Right atrium auricular region (tissue), 2 donors: ENCODE measurements around the gene KRTAP12-4. TPM values are rescaled to one million over a fixed set of nuclear protein-coding genes. Genes with fewer than 3 reads are reported as not detected.

Source experiments
- DNase-seq: peaks from one replicate; pipeline ENCODE4 v3.0.0-alpha.2; 2019; ENCODE audit warnings: low spot score
- H3K27ac ChIP-seq, 2 donors: fragments of 200-600 bp; sonication (generic); 1 replicate in 1 of 2; 2 replicates in 1 of 2; pipeline ENCODE4 v1.5.1; 2016 to 2019
- H3K27me3 ChIP-seq, 2 donors: fragments of 200-600 bp; sonication (generic); one replicate each; pipeline versions ENCODE4 v1.5.1 to v1.6.0; 2017 to 2019
- H3K36me3 ChIP-seq: fragments of 200-600 bp; sonication (generic); one replicate; pipeline ENCODE4 v1.5.1; 2016
- H3K4me1 ChIP-seq, 2 donors: fragments of 200-600 bp; sonication (generic); one replicate each; pipeline versions ENCODE4 v1.5.1 to v1.6.0; 2017 to 2019
- H3K4me3 ChIP-seq, 2 donors: fragments of 200-600 bp; sonication (generic); 1 replicate in 1 of 2; 2 replicates in 1 of 2; pipeline ENCODE4 v1.5.1; 2017 to 2019; ENCODE audit warnings: mild to moderate bottlenecking in 1 of 2, moderate library complexity in 1 of 2
- H3K9me3 ChIP-seq, 2 donors: fragments of 200-600 bp; sonication (generic); one replicate each; pipeline ENCODE4 v1.5.1; 2019
- CTCF ChIP-seq, 2 donors: fragments of 200-600 bp; sonication (generic); IDR thresholded peaks; one replicate each; pipeline ENCODE4 v1.5.1; 2019; ENCODE audit warnings: antibody characterized with exemption in 2 of 2
- total RNA-seq, 2 donors: library from RNA; depleted of rRNA; stranded (reverse); fragments of >200 nt; gene quantifications; one replicate each; pipeline ENCODE4 v1.1.0, GENCODE V29; 2016

KRTAP12-4 gene
- total RNA-seq, 2 donors from 2014 or later, result not detected

GRCh38 chr21:44618504-44618903 lies 36.0 kb downstream of the KRTAP12-4 start:
- Histone ChIP-seq H3K4me1 (no peaks in the 10 kb centered on the region), H3K27ac (no peak overlapping the region), H3K36me3 (no peaks in the 10 kb centered on the region), H3K27me3 (no peaks in the 10 kb centered on the region), H3K9me3 (peaks cover 0 to 6% of the 10 kb centered on the region in 2 donors), H3K4me3 (no peak overlapping the region)
- peak; percentile 58 for DNase-seq
- peak in 1 of 2 donors; percentile 37 for TF ChIP-seq CTCF (IDR thresholded peaks at IDR 0.05)

GRCh38 chr21:44617071-44617501 lies 37.4 kb downstream of the KRTAP12-4 start:
- DNase-seq, result peak; percentile 53
- Histone ChIP-seq H3K27me3 (no peaks in the 10 kb centered on the region), H3K4me1 (no peaks in the 10 kb centered on the region), H3K4me3 (no peak overlapping the region), H3K27ac (no peak overlapping the region), H3K9me3 (no peaks in the 10 kb centered on the region), H3K36me3 (no peaks in the 10 kb centered on the region)
- TF ChIP-seq CTCF (IDR thresholded peaks at IDR 0.05), result no peak

GRCh38 chr21:44616591-44616926 lies 37.9 kb downstream of the KRTAP12-4 start:
- peak; percentile 26 for DNase-seq
- Histone ChIP-seq H3K9me3 (no peaks in the 10 kb centered on the region), H3K36me3 (no peaks in the 10 kb centered on the region), H3K27ac (no peak overlapping the region), H3K27me3 (no peaks in the 10 kb centered on the region), H3K4me3 (no peak overlapping the region), H3K4me1 (no peaks in the 10 kb centered on the region)
- no peak for TF ChIP-seq CTCF (IDR thresholded peaks at IDR 0.05)

GRCh38 chr21:44615911-44616590 lies 38.4 kb downstream of the KRTAP12-4 start:
- no peaks in the 10 kb centered on the region for H3K27me3 ChIP-seq
- no peak overlapping the region for H3K27ac ChIP-seq
- no peaks in the 10 kb centered on the region for H3K4me1 ChIP-seq
- no peaks in the 10 kb centered on the region for H3K36me3 ChIP-seq
- no peak overlapping the region for H3K4me3 ChIP-seq
- TF ChIP-seq CTCF (IDR thresholded peaks at IDR 0.05), result no peak
- DNase-seq, result peak; percentile 34
- H3K9me3 ChIP-seq, result no peaks in the 10 kb centered on the region

GRCh38 chr21:44615466-44615865 lies 39.0 kb downstream of the KRTAP12-4 start:
- Histone ChIP-seq H3K27me3 (no peaks in the 10 kb centered on the region), H3K27ac (no peak overlapping the region), H3K4me1 (no peaks in the 10 kb centered on the region), H3K4me3 (no peak overlapping the region), H3K36me3 (no peaks in the 10 kb centered on the region), H3K9me3 (peaks cover 0 to under 1% of the 10 kb centered on the region in 2 donors)
- no peak for TF ChIP-seq CTCF (IDR thresholded peaks at IDR 0.05)
- peak; percentile 30 for DNase-seq

- no peak for TF ChIP-seq CTCF (IDR thresholded peaks at IDR 0.05)
- peaks cover 3 to 5% of the 10 kb centered on the region in 2 donors for H3K9me3 ChIP-seq
- no peak overlapping the region for H3K27ac ChIP-seq
- no peaks in the 10 kb centered on the region for H3K36me3 ChIP-seq
- no peaks in the 10 kb centered on the region for H3K27me3 ChIP-seq
- peak; percentile 47 for DNase-seq
- no peak overlapping the region for H3K4me3 ChIP-seq
- no peaks in the 10 kb centered on the region for H3K4me1 ChIP-seq
Observed at GRCh38 chr21:44614961-44615391, 39.5 kb downstream of the KRTAP12-4 start.
